DND-41 (cell line): ENCODE measurements around the gene MAU2.
"Not testable (repeated sequence)": the region's sequence is repeated elsewhere in the genome, so short reads cannot be mapped to it uniquely, and the experiment has no call there.

Experiments used
- ATAC-seq: fragments of 200-7000 bp; cut with Tn5 transposase; 3 replicates; pipeline ENCODE4 v1.9.1; 2021; ENCODE audit warnings: low read depth; ENCODE audit not compliant: insufficient read depth
- DNase-seq: peaks from one replicate; pipeline ENCODE4 v3.0.0-alpha.2; 2020
- H2AFZ ChIP-seq: 2 replicates; pipeline ENCODE4 v1.6.0; 2012; ENCODE audit warnings: low read depth, low read length
- H3K27ac ChIP-seq: 2 replicates; pipeline ENCODE4 v1.5.1; 2012; ENCODE audit warnings: low read length, inconsistent platforms
- H3K27me3 ChIP-seq: fragments of 200-600 bp; sonication (generic); 2 replicates; pipeline ENCODE4 v1.6.0; 2012; ENCODE audit warnings: low read length, mild to moderate bottlenecking, inconsistent platforms; ENCODE audit not compliant: insufficient read depth, poor library complexity
- H3K36me3 ChIP-seq: 2 replicates; pipeline ENCODE4 v1.5.1; 2012; ENCODE audit warnings: low read length, inconsistent platforms; ENCODE audit not compliant: insufficient read depth
- H3K4me1 ChIP-seq: 2 replicates; pipeline ENCODE4 v1.5.1; 2012; ENCODE audit warnings: mild to moderate bottlenecking, low read length; ENCODE audit not compliant: insufficient read depth
- H3K4me2 ChIP-seq: 2 replicates; pipeline ENCODE4 v1.6.0; 2012; ENCODE audit warnings: mild to moderate bottlenecking, moderate library complexity, low read length, inconsistent platforms; ENCODE audit not compliant: insufficient read depth
- H3K4me3 ChIP-seq, 2 experiments: fragments of 200-600 bp in 1 of 2; shearing (Covaris generic) in 1 of 2; 2 replicates each; pipeline ENCODE4 v1.5.1; 2012 to 2016; ENCODE audit warnings: inconsistent platforms in 2 of 2, low read length in 2 of 2, mild to moderate bottlenecking in 2 of 2, low read depth in 1 of 2, moderate library complexity in 1 of 2
- H3K79me2 ChIP-seq: 2 replicates; pipeline ENCODE4 v1.6.0; 2012; ENCODE audit warnings: low read length, inconsistent platforms; ENCODE audit not compliant: insufficient read depth
- H3K9ac ChIP-seq: 2 replicates; pipeline ENCODE4 v1.6.0; 2012; ENCODE audit warnings: low read depth, mild to moderate bottlenecking, inconsistent platforms, low read length, moderate library complexity
- H3K9me3 ChIP-seq: 2 replicates; pipeline ENCODE4 v1.5.1; 2012; ENCODE audit warnings: low read length, moderate library complexity, mild to moderate bottlenecking, inconsistent platforms; ENCODE audit not compliant: insufficient read depth, severe bottlenecking
- H4K20me1 ChIP-seq: 2 replicates; pipeline ENCODE4 v1.6.0; 2012; ENCODE audit warnings: low read length; ENCODE audit not compliant: insufficient read depth
- CTCF ChIP-seq: IDR thresholded peaks from 2 replicates; pipeline ENCODE4 v1.5.1; 2012; ENCODE audit warnings: borderline replicate concordance, low read length, moderate library complexity, mild to moderate bottlenecking; ENCODE audit not compliant: poor library complexity, severe bottlenecking; ENCODE audit errors: extremely low read depth
- EZH2 ChIP-seq: IDR thresholded peaks from 3 replicates; pipeline ENCODE4 v1.6.1; 2012; ENCODE audit warnings: borderline replicate concordance, low read depth, mild to moderate bottlenecking, moderate library complexity, low read length, inconsistent platforms; ENCODE audit not compliant: severe bottlenecking

Gene MAU2

GRCh38 chr19:19347401-19348110 lies 26.9 kb downstream of the MAU2 start:
- Histone ChIP-seq H3K9me3 (no peaks in the 10 kb centered on the region), H3K4me1 (no peaks in the 10 kb centered on the region), H3K79me2 (no peaks in the 10 kb centered on the region), H2AFZ (no peak overlapping the region), H3K27me3 (no peaks in the 10 kb centered on the region), H3K4me2 (no peak overlapping the region), H3K9ac (no peak overlapping the region), H3K36me3 (peaks cover 86% of the 10 kb centered on the region), H3K27ac (no peak overlapping the region), H4K20me1 (peaks cover 27% of the 10 kb centered on the region; the same call in 1 of the 2 replicates), H3K4me3 (no peak overlapping the region)
- DNase-seq, result no peak
- no peak for ATAC-seq
- TF ChIP-seq CTCF (no peak), EZH2 (no peak)

GRCh38 chr19:19348266-19348665 lies 27.6 kb downstream of the MAU2 start:
- Histone ChIP-seq H3K27ac (no peak overlapping the region), H3K9me3 (no peaks in the 10 kb centered on the region), H3K4me3 (no peak overlapping the region), H2AFZ (no peak overlapping the region), H3K27me3 (no peaks in the 10 kb centered on the region), H3K4me1 (no peaks in the 10 kb centered on the region), H4K20me1 (peaks cover 22% of the 10 kb centered on the region; the same call in 1 of the 2 replicates), H3K4me2 (no peak overlapping the region), H3K36me3 (peaks cover 86% of the 10 kb centered on the region), H3K79me2 (no peaks in the 10 kb centered on the region), H3K9ac (no peak overlapping the region)
- DNase-seq (no peak), ATAC-seq (no peak)
- TF ChIP-seq EZH2 (no peak), CTCF (no peak)

- Histone ChIP-seq H3K4me3 (no peak overlapping the region), H3K27ac (no peak overlapping the region), H3K4me2 (no peak overlapping the region), H3K27me3 (no peaks in the 10 kb centered on the region), H3K4me1 (no peaks in the 10 kb centered on the region), H3K79me2 (no peaks in the 10 kb centered on the region), H3K9ac (no peak overlapping the region), H3K36me3 (peaks cover 88% of the 10 kb centered on the region), H4K20me1 (peaks cover 17% of the 10 kb centered on the region; the same call in 1 of the 2 replicates), H2AFZ (no peak overlapping the region), H3K9me3 (no peaks in the 10 kb centered on the region)
- DNase-seq, result no peak
- no peak for TF ChIP-seq EZH2
- no peak for TF ChIP-seq CTCF
- no peak for ATAC-seq
These were observed 28.7 kb downstream of the MAU2 start for GRCh38 chr19:19349365-19349764.

GRCh38 chr19:19350756-19351155 lies 30.1 kb downstream of the MAU2 start:
- not testable (repeated sequence) for H3K4me1 ChIP-seq, DNase-seq, H3K27me3 ChIP-seq, H3K4me3 ChIP-seq, H3K79me2 ChIP-seq, H3K9ac ChIP-seq, H3K4me2 ChIP-seq, H3K27ac ChIP-seq, H2AFZ ChIP-seq, ATAC-seq, H3K9me3 ChIP-seq
- Histone ChIP-seq H3K36me3 (peaks cover 88% of the 10 kb centered on the region), H4K20me1 (peaks cover 19% of the 10 kb centered on the region; the same call in 1 of the 2 replicates)
